ENCODE results near the gene RALBP1. TPM values are rescaled to one million over a fixed set of nuclear protein-coding genes. Genes with fewer than 3 reads are reported as not detected.

RALBP1 gene
- total RNA-seq, 6 donors from 2014 or later, result 39.8 to 82.6 (median 57.6) TPM

- Histone ChIP-seq H3K27ac (no peak overlapping the region), H3K4me1 (peaks cover 0 to 14% (median 7%) of the 10 kb centered on the region in 4 donors), H3K27me3 (no peaks in the 10 kb centered on the region), H3K4me3 (no peak overlapping the region), H3K36me3 (peaks cover 31 to 99% (median 74%) of the 10 kb centered on the region in 4 donors), H3K9me3 (peaks cover 0 to 3% (median 0%) of the 10 kb centered on the region in 4 donors)
- whole genome bisulfite sequencing, 2 donors, result 88 to 92% methylated on average over 3 of the region's 3 CpGs
- no peak for DNase-seq
- TF ChIP-seq POLR2AphosphoS5 (IDR thresholded peaks at IDR 0.05) (no peak), CTCF (IDR thresholded peaks at IDR 0.05) (no peak), POLR2A (IDR thresholded peaks at IDR 0.05) (no peak), EP300 (IDR thresholded peaks at IDR 0.05) (no peak)
- no peak for ATAC-seq (ENCODE audit: low FRiP score in 2 of 2)
Measured at GRCh38 chr18:9552191-9552590, 76.9 kb downstream of the RALBP1 start.

DNA sequence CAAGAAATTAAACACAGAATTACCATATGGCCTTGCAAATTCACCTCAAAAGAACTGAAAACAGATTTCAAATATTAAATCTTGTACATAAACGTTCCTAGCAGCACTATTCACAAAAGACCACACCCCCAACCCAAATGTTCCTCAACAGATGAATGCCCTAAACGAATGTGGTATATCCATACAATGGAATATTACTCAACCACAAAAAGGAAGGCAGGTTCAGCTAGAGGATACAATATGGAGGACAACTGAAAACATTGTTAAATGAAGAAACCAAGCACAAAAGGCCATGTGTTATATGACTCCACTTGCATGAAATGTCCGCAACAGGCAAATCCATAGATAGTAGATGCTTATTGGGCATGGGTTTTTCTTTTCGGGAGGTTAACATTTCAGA, 77.3 kb downstream of the RALBP1 start:
- peaks cover 0 to 3% (median 0%) of the 10 kb centered on the region in 4 donors for H3K9me3 ChIP-seq
- no peak for ATAC-seq (ENCODE audit: low FRiP score in 2 of 2)

GRCh38 chr18:9557250-9557943, 82.1 kb downstream of the RALBP1 start:
- Histone ChIP-seq H3K27ac (no peak overlapping the region), H3K36me3 (peaks cover 18 to 99% (median 72%) of the 10 kb centered on the region in 4 donors), H3K4me3 (no peak overlapping the region), H3K27me3 (no peaks in the 10 kb centered on the region), H3K9me3 (peaks cover 0 to 3% (median 0%) of the 10 kb centered on the region in 4 donors), H3K4me1 (no peaks in the 10 kb centered on the region)
- ATAC-seq (ENCODE audit: low FRiP score in 2 of 2) (no peak), DNase-seq (no peak)
- no peak for TF ChIP-seq CTCF (IDR thresholded peaks at IDR 0.05)
- TF ChIP-seq POLR2AphosphoS5 (IDR thresholded peaks at IDR 0.05), result no peak
- no peak for TF ChIP-seq EP300 (IDR thresholded peaks at IDR 0.05)
- TF ChIP-seq POLR2A (IDR thresholded peaks at IDR 0.05), result no peak
- 93 to 94% methylated on average over 13 of the region's 13 CpGs for WGBS, 2 donors

More for the DNA sequence above, 77.3 kb downstream of the RALBP1 start:
- no peak for TF ChIP-seq POLR2A (IDR thresholded peaks at IDR 0.05)
- TF ChIP-seq POLR2AphosphoS5 (IDR thresholded peaks at IDR 0.05), result no peak
- no peak for TF ChIP-seq EP300 (IDR thresholded peaks at IDR 0.05)
- no peak for TF ChIP-seq CTCF (IDR thresholded peaks at IDR 0.05)
- Histone ChIP-seq H3K27me3 (no peaks in the 10 kb centered on the region), H3K27ac (no peak overlapping the region), H3K4me1 (peaks cover 0 to 13% (median 5%) of the 10 kb centered on the region in 4 donors), H3K36me3 (peaks cover 31 to 99% (median 73%) of the 10 kb centered on the region in 4 donors), H3K4me3 (no peak overlapping the region)
- 95 to 97% methylated on average over 4 of the region's 4 CpGs for WGBS, 2 donors
- no peak for DNase-seq

DNA sequence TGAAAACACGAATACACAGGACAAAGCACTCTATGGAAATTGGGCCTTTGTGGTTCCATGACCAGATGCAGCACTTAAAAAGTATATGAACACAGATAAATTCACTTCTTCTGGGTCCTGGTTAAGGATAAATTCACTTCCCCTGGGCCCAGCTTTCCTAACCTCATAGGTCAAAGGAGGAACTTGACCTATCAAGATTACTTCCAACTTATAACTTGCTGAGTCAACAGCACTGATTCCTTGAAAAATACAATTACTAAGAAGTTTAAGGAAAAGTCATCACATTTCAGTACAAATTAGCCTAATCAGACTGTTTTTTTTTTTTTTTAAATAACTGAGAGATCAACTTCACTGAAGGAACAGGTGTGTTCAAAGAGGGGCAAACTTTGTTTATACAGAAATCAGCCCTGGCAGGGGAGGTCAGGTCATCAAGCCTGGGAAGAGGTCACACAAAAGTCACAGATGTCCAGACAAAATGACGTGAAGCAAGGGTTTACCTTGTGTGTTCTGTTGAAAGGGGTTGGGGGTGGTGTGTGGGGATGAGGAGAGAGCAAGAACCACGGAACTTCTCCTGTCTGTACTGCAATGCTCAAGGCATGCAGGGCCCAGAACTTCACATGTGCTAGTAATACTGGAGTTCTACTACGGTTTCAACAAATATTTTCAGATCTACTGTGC, 83.2 kb downstream of the RALBP1 start:
- no peak for TF ChIP-seq POLR2A (IDR thresholded peaks at IDR 0.05)
- TF ChIP-seq EP300 (IDR thresholded peaks at IDR 0.05), result no peak
- TF ChIP-seq CTCF (IDR thresholded peaks at IDR 0.05), result no peak
- TF ChIP-seq POLR2AphosphoS5 (IDR thresholded peaks at IDR 0.05), result no peak
- H3K36me3 ChIP-seq, result peaks cover 14 to 99% (median 69%) of the 10 kb centered on the region in 4 donors
- H3K27ac ChIP-seq, result no peak overlapping the region
- ATAC-seq (ENCODE audit: low FRiP score in 2 of 2) (no peak), DNase-seq (no peak)
- no peaks in the 10 kb centered on the region for H3K9me3 ChIP-seq
- no peaks in the 10 kb centered on the region for H3K4me1 ChIP-seq
- no peak overlapping the region for H3K4me3 ChIP-seq
- WGBS, 2 donors, result 84 to 90% methylated on average over 4 of the region's 4 CpGs
- no peaks in the 10 kb centered on the region for H3K27me3 ChIP-seq
